CD4-positive, CD25-positive, alpha-beta regulatory T cell (primary cell): ENCODE data around the gene FOXO3B. TPM values are rescaled to one million over a fixed set of nuclear protein-coding genes. Genes with fewer than 3 reads are reported as not detected.
"Not testable (repeated sequence)": the region's sequence is repeated elsewhere in the genome, so short reads cannot be mapped to it uniquely, and the experiment has no call there.

ENCODE experiments used
- ATAC-seq, 2 donors: fragments of 150-1000 bp; cut with Tn5 transposase; one replicate each; pipeline ENCODE4 v1.10.0; 2021; ENCODE audit warnings: low read depth in 2 of 2, moderate number of reproducible peaks in 2 of 2, moderate library complexity in 1 of 2
- DNase-seq, 3 donors: peaks; one replicate each; pipeline versions ENCODE4 v3.0.0 to v3.0.0-alpha.2; 2012 to 2022; ENCODE audit warnings: mixed read lengths in 1 of 3
- H3K27ac ChIP-seq: one replicate; pipeline ENCODE4 v1.7.0; 2013; ENCODE audit warnings: mild to moderate bottlenecking, low read length; ENCODE audit not compliant: insufficient read depth, poor library complexity, severe bottlenecking
- H3K27me3 ChIP-seq: one replicate; pipeline ENCODE4 v1.7.0; 2013; ENCODE audit warnings: low read length; ENCODE audit not compliant: control insufficient read depth, insufficient read depth
- H3K36me3 ChIP-seq: one replicate; pipeline ENCODE4 v1.7.0; 2013; ENCODE audit warnings: mild to moderate bottlenecking, low read length, moderate library complexity; ENCODE audit not compliant: control insufficient read depth, insufficient read depth
- H3K4me1 ChIP-seq: 2 replicates; pipeline ENCODE4 v1.7.0; 2013; ENCODE audit warnings: mild to moderate bottlenecking, low read length; ENCODE audit not compliant: insufficient read depth, control insufficient read depth, poor library complexity, severe bottlenecking
- H3K4me3 ChIP-seq: one replicate; pipeline ENCODE4 v1.7.0; 2013; ENCODE audit warnings: low read depth, mild to moderate bottlenecking, low read length, moderate library complexity
- H3K9me3 ChIP-seq, 2 experiments: 1 replicate in 1 of 2; 2 replicates in 1 of 2; pipeline ENCODE4 v1.7.0; 2013; ENCODE audit warnings: low read length in 2 of 2, mild to moderate bottlenecking in 1 of 2, moderate library complexity in 1 of 2; ENCODE audit not compliant: control insufficient read depth in 2 of 2
- H3K27ac Mint-ChIP-seq, 3 donors: one replicate each; pipeline ENCODE4 v1.8.0; 2020 to 2022; ENCODE audit warnings: mild to moderate bottlenecking in 3 of 3, mixed read lengths in 3 of 3, moderate library complexity in 2 of 3
- H3K27me3 Mint-ChIP-seq: one replicate; pipeline ENCODE4 v1.8.0; 2022; ENCODE audit warnings: mild to moderate bottlenecking, mixed read lengths
- H3K36me3 Mint-ChIP-seq: one replicate; pipeline ENCODE4 v1.8.0; 2020; ENCODE audit warnings: mixed read lengths
- H3K4me1 Mint-ChIP-seq, 4 donors: one replicate each; pipeline ENCODE4 v1.8.0; 2020 to 2022; ENCODE audit warnings: mixed read lengths in 4 of 4, mild to moderate bottlenecking in 1 of 4
- H3K4me3 Mint-ChIP-seq, 4 donors: one replicate each; pipeline ENCODE4 v1.8.0; 2020 to 2022; ENCODE audit warnings: mild to moderate bottlenecking in 4 of 4, mixed read lengths in 4 of 4, moderate library complexity in 3 of 4
- H3K9me3 Mint-ChIP-seq, 7 donors: one replicate each; pipeline ENCODE4 v1.8.0; 2020 to 2022; ENCODE audit warnings: mixed read lengths in 7 of 7, mild to moderate bottlenecking in 3 of 7, moderate library complexity in 2 of 7
- polyA plus RNA-seq, 4 donors: library from polyadenylated mRNA; unstranded; fragments of 300-500 nt; fragmentation: Illumina TruSeq; gene quantifications; one replicate each; pipeline ENCODE4 v1.2.3, GENCODE V29; 2021
- total RNA-seq: library from RNA; stranded (reverse); gene quantifications from one replicate; pipeline ENCODE4 v1.2.3, GENCODE V29; 2022

FOXO3B gene
- 4.5 TPM for total RNA-seq
- polyA plus RNA-seq: 1 to 10 TPM; 1.7 to 2.6 (median 2.0) TPM

GRCh38 chr17:18681767-18682571, at the start of gene FOXO3B:
Gene FOXO3B (minus strand): TSS chr17:18682314. CDS start chr17:18681651, 663 bp downstream.
- H3K27me3 Mint-ChIP-seq: not testable (repeated sequence)

GRCh38 chr17:18723509-18723908, 41.4 kb upstream of the FOXO3B start:
- not testable (repeated sequence) for H3K9me3 ChIP-seq, H3K36me3 Mint-ChIP-seq, H3K27me3 Mint-ChIP-seq, DNase-seq, H3K4me1 ChIP-seq, H3K9me3 Mint-ChIP-seq, H3K4me3 Mint-ChIP-seq, H3K36me3 ChIP-seq, H3K4me1 Mint-ChIP-seq, H3K27ac Mint-ChIP-seq, H3K4me3 ChIP-seq, ATAC-seq, H3K27ac ChIP-seq, H3K27me3 ChIP-seq

More at GRCh38 chr17:18681767-18682571, at the start of gene FOXO3B:
- H3K4me1 Mint-ChIP-seq: peaks cover 6 to 25% (median 14%) of the 10 kb centered on the region in 4 donors
- H3K4me1 ChIP-seq, H3K36me3 ChIP-seq, H3K9me3 Mint-ChIP-seq, H3K9me3 ChIP-seq, H3K27me3 ChIP-seq, H3K36me3 Mint-ChIP-seq: not testable (repeated sequence)
- Histone ChIP-seq H3K27ac (peak within 1 kb of the TSS; percentile 66), H3K4me3 (peak within 1 kb of the TSS; percentile 69)
- H3K27ac Mint-ChIP-seq: peak within 1 kb of the TSS; percentile 76 to 92 (median 88)
- peak; percentile 61 to 93 (median 78) for DNase-seq
- H3K4me3 Mint-ChIP-seq: peak within 1 kb of the TSS; percentile 89 to 93 (median 92)
- ATAC-seq: peak; percentile 71 to 88

GRCh38 chr17:18722612-18723011, 40.5 kb upstream of the FOXO3B start:
- not testable (repeated sequence) for H3K27me3 Mint-ChIP-seq, DNase-seq, H3K36me3 ChIP-seq

GRCh38 chr17:18721775-18722547, 39.8 kb upstream of the FOXO3B start:
- not testable (repeated sequence) for H3K4me1 Mint-ChIP-seq, H3K36me3 ChIP-seq, H3K27ac Mint-ChIP-seq, H3K27me3 ChIP-seq, H3K9me3 ChIP-seq, H3K4me1 ChIP-seq, H3K27ac ChIP-seq, H3K27me3 Mint-ChIP-seq, DNase-seq, H3K4me3 Mint-ChIP-seq, ATAC-seq, H3K36me3 Mint-ChIP-seq, H3K4me3 ChIP-seq, H3K9me3 Mint-ChIP-seq

More at GRCh38 chr17:18722612-18723011, 40.5 kb upstream of the FOXO3B start:
- H3K27ac ChIP-seq, H3K9me3 Mint-ChIP-seq, H3K27me3 ChIP-seq, H3K4me3 ChIP-seq, H3K36me3 Mint-ChIP-seq, H3K27ac Mint-ChIP-seq, H3K9me3 ChIP-seq, H3K4me1 ChIP-seq, ATAC-seq, H3K4me1 Mint-ChIP-seq, H3K4me3 Mint-ChIP-seq: not testable (repeated sequence)

- not testable (repeated sequence) for H3K4me1 ChIP-seq, H3K27ac ChIP-seq, H3K9me3 ChIP-seq, H3K36me3 ChIP-seq, H3K27me3 ChIP-seq, DNase-seq, H3K9me3 Mint-ChIP-seq, H3K4me1 Mint-ChIP-seq, H3K27me3 Mint-ChIP-seq, H3K36me3 Mint-ChIP-seq, H3K4me3 Mint-ChIP-seq, H3K27ac Mint-ChIP-seq, ATAC-seq, H3K4me3 ChIP-seq
Observed at GRCh38 chr17:18719428-18720110, 37.5 kb upstream of the FOXO3B start.

GRCh38 chr17:18718643-18719427, 36.7 kb upstream of the FOXO3B start:
- not testable (repeated sequence) for H3K27me3 ChIP-seq

GRCh38 chr17:18712354-18712999, 30.4 kb upstream of the FOXO3B start:
- not testable (repeated sequence) for H3K4me1 Mint-ChIP-seq, H3K9me3 Mint-ChIP-seq, H3K36me3 Mint-ChIP-seq, H3K27ac Mint-ChIP-seq, H3K27ac ChIP-seq, H3K36me3 ChIP-seq, H3K27me3 ChIP-seq, H3K27me3 Mint-ChIP-seq, H3K9me3 ChIP-seq, H3K4me3 ChIP-seq, H3K4me1 ChIP-seq, H3K4me3 Mint-ChIP-seq
- DNase-seq (peak; percentile 41 to 63 (median 53)), ATAC-seq (peak; percentile 57 to 65)

More at GRCh38 chr17:18718643-18719427, 36.7 kb upstream of the FOXO3B start:
- H3K4me3 Mint-ChIP-seq, H3K9me3 Mint-ChIP-seq, H3K36me3 Mint-ChIP-seq, H3K27ac Mint-ChIP-seq, DNase-seq, H3K9me3 ChIP-seq, H3K4me1 Mint-ChIP-seq, H3K27ac ChIP-seq, H3K4me3 ChIP-seq, ATAC-seq, H3K4me1 ChIP-seq, H3K36me3 ChIP-seq, H3K27me3 Mint-ChIP-seq: not testable (repeated sequence)
